NCI-H748 (cell line): ENCODE measurements around the gene SORCS3.
A peak's percentile ranks its signal among the peaks of the same experiment; 100 is the strongest.

Source experiments
- DNase-seq: peaks from one replicate; lab custom pipeline; 2025; ENCODE audit not compliant: unreplicated experiment; lab: John Stamatoyannopoulos, UW

The SORCS3 gene

DNA sequence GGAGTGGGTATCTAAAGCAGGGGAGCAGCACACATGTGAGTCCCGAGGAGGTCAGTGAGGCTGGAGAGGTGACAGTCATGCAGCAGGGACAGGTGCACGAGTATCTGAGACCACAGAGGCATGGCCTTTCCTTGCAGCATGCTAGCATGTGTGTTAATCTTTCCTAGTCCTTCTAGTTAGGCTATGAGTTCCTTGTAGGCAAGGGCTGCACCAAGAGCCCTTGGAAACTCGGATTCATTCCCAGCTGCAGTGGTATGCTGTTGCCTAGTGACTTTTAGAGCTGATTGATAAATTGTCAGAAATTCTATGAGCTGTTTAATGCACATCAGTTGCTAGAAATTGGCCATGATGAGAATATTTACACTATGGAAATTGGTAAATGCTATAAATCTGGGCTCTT is 132.0 kb downstream of the SORCS3 start:
- no peak for DNase-seq

DNA sequence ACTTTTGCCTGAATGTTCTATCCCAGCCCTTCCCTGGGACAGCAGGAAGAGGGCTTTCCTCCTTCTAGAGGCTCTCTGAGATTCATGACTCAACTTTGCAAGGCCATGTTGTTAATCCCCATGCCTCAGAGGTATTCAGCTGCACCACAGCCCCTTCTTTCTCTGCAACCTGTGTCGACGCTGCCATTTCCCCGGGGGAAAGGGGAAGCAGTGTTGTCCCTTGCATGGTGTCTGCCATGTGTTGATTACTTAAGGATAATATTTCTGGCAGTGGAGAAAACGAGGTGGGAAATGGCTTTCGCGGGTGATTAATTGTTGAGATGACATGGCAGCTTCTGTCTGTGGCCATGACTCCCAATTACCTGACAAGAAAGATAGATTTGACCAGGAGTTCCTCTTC is 133.1 kb downstream of the SORCS3 start:
- peak; percentile 2 for DNase-seq

DNA sequence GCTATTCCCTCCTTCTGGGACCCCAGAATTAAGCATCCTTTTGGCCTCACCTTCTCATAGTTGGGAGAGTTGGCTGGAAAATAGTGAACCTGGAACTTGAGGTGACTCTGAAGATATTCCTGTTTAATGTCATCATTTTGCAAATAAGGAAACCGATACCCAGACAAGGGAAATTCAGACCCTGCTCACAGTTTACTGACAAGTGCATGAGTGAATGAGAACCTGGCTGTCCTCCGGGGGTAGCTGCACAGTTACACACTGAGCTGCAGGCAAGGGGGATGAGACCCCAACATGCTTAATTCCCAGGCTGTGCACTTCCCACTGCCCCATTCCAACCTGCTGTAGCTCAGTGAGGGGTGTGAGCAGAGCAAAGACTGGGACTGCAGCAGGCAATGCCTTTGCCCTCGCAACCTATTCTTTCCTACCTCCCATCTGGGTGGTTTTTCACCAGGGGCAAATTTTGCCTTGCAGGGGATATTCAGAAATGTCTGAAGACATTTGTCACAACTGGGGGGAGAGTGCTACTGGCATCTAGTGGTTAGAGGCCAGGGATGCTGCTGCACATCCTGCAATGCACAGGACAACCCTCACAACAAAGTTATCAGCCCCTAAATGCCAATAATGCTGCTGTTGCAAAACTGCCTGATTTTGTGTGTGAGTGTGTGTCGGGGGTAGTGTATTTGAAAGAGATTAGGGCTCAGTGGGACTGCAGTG is 136.2 kb downstream of the SORCS3 start:
- DNase-seq = peak; percentile 7

DNA sequence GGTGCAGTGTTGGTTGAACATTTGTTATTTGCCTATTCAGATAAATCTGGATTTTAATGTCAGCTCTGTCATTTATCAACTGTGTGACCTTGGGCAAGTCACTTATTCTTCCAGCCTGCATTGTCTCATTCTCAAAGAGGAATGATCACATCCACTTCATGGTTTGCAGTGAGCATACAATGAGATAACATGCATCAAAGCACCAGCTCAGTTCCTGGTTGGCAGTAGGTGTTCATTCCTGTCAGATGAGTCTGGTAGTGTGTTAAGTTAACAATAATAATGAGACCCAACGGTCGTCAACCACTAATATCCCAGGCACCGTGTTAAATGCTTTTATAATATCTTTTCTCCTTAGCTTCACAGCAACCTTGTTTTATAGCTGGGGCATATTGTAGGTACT is 137.3 kb downstream of the SORCS3 start:
- no peak for DNase-seq

DNA sequence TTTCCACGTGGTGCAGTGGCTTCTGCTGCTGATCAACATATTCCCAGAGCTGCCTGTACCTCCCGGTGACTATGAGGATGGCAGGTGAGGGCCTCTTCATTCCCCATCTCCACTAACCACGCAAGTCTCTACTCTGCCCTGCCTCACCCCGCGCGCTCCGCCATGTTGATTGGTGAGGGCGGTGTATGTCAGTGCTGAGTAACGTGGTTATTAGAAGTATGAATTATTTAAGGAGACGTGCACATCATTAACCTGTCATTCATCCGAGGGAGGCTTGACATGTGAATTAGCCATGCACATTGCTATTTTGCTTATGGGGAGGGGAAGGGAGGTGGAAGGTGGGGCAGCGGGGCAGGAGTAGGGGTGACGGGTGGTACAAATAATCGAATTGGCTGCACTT is 138.6 kb downstream of the SORCS3 start:
- no peak for DNase-seq

DNA sequence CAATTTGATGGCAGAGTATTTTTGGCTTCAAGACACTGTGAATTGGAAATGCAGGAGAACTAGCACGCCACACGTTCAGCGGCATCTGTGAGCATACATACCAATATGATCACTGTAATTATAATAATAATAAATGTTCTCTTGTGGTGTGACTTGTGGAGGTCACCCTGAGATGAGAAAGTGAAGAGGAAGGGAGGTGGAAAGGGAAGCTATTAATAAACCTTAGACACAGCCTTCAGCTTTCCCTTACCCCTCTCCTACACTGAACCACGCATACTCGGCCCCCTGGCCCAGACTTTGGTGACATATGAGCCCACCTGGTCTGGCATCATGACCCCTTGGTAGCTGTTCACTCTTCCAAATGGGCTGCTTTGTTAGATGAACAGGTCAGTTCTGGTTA is 139.1 kb downstream of the SORCS3 start:
- DNase-seq = no peak

DNA sequence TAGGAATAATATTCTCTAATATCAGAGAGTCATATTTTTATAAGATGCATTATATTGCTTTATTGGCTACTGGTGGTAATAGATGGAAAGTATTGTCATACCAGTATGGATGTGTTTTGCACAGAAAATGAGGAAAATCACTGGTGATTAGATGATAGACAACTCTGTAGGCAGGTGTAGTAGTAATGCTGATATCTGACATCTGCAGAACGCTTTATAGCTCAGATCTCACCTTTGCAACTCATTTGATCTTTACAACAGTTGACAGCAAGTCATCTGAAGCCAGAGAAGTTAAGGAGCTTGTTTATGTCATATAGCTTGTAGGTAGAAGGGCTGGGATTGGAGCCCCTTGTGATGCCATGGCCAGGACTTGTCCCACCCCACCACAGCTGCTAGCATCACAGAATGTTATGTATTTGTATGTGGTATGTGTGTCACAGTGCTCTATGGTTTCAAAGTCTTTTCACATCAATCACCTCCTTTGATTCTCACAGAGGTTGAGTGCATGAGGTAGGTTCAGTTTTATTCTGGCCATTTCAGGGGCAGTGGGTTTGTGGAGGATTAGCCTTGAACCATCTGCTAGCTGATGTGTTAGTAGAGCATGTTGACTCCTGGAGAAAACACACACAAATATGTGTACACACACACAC is 140.0 kb downstream of the SORCS3 start:
- no peak for DNase-seq

DNA sequence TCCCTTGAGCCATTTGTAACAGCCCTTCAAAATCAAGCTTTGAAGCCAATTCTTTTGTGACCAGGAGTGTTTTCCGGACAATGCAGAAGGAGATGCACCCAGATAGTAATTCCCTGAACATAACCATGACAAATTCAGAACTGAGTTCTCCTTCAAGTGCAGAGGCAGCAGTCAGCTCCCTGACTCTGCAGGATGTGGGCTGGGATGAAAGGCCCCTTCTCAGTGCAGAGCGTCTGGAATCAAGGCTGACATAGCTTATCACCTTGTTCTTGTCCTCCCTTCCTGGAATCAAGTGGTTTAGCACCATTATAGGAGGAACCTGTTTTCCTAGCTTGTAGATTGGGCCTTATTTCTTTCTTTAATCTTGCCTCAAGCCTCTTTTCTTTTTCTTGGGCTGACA is 143.4 kb downstream of the SORCS3 start:
- no peak for DNase-seq

DNA sequence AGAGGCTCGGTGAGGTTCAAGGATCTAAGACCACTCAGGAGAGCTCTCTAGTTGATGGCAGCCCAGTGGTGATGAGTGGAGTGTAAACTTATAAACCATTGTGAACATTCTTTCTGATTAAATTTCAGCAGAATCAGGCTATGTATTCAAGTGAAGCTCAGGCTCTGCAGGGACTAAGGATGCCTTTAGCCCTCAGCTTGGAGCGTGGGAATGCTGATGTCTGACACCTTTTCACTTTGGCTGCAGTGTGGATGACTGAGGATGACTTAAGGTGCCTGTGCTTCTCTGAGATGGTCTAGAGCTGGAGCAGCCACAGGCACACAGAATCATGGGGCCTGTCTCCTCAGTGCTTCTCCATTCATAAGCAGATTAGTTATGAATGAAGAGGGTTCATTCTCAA is 150.4 kb downstream of the SORCS3 start:
- DNase-seq = no peak

DNA sequence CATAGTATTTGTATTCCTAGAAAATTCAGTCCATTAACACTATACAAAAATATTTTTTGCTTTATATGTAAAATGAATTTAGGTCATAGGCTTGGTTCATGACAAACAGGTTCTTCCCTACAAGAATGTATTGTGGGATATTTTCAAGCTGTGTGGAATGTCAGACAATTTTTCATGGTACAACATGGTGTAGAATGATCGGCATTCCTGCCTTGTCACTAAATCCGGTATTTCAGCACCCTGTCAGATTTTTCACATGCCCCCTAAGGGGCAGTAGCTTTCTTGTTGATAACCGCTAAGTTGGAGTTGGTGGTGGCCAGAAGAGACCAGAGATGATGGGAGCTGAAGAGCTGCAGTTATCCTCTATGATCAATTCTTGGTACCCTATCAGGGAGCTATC is 154.3 kb downstream of the SORCS3 start:
- DNase-seq = no peak

DNA sequence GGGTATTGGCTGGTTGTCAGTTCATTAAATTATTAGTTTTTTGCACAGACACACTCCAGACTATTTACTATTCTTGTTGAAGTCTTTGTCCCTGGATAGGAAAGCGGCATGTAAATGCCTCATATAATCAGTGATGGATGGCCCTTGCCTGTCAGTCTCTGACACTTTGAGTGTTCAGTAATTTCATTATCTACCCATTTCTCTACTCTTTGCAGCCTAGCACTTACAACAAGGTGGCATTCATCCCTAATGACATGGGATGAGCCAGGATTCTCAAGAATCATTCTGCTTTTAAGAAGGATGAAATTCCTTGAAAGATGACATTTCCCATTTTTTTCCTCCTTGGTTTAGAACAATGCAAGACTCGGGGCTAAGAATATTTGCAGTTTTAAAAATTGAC is 155.7 kb downstream of the SORCS3 start:
- no peak for DNase-seq

DNA sequence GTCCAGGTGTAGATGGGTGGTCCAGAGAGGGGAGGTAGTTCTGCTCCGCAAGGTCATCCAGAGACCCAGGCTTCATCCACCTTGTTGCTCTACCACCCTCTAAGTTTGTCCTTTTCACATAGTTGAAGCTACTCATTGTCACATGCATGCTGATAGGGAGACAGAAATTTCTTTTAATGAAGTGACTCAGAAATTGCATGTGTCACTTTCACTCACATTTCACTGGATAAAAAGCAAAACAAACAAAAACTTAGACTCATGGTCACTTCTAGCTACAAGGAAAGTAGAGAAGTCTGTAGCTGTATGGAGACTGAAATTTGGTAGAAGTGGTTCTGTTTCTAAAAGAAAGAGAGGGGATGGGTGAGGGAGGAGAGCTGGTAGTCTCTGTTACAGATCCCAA is 161.9 kb downstream of the SORCS3 start:
- DNase-seq = no peak

DNA sequence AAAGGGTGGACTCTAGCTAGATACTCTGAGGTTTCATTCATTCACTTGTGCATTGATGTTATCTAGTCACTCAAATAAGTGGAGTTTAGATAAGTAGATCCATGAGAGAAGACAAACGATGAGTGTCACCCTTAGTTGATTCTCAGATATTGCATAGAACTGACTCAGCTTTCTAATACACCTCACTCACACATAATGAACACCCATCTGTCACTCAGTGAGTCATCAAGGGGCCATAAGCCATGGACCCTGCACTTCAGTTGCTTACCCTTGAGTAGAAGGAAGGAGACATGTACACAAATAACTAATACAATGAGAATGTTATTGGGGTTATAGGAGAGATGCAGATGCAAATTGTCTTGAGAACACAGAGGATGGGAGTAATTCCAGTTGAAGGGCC is 163.8 kb downstream of the SORCS3 start:
- no peak for DNase-seq

DNA sequence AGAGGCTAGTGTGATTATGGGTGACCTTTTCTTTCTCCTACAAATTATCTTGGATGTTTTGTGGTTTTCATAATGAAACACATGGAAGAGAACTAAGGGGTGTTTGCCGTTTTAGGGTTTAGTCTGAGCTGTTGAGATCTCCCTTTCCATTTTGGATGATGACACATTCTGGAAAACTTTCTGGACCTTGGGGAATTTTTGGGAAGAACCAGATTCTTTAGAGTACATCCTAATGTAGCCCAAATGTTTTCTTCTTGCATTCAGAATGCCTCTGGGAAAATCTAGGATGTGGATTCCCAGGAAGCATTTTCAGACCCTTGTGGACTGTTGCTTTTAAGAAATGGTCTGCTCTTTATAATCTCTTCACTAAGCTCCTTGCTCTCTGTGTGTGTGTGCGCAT is 165.7 kb downstream of the SORCS3 start:
- DNase-seq = no peak

DNA sequence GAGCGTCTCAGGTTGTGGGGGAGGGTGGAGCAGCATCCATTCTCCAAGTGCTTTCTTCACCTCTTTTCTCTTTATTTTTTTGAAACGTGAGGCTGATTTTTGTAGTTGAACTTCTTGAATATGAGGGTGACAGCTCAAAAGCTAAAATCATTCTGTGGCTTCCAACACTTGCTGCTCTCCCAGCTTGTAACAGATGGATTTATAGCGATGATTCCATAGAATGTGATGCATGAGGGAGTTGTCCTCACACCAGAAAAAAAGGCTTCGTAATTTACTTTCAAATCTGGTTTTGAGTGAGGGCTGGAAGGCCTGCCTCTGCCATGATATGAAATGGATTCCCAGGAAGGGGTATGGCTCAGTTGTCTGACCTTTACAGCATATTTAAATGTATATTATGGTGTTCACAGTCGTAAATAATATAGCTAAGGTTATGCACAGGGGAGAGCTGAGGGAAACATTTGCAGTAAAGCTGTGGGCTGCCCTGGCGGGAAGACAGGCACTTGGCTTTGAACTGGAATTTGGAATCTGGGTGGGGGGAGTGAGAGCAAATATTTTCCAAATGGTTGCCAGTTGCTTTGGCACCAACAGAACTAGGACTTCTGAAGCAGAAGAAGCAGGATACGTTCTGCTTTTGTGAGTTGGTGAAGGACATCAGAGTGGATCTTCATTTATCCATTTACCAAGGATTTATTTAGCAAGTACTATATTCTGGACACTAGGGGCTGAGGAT is 166.7 kb downstream of the SORCS3 start:
- no peak for DNase-seq

DNA sequence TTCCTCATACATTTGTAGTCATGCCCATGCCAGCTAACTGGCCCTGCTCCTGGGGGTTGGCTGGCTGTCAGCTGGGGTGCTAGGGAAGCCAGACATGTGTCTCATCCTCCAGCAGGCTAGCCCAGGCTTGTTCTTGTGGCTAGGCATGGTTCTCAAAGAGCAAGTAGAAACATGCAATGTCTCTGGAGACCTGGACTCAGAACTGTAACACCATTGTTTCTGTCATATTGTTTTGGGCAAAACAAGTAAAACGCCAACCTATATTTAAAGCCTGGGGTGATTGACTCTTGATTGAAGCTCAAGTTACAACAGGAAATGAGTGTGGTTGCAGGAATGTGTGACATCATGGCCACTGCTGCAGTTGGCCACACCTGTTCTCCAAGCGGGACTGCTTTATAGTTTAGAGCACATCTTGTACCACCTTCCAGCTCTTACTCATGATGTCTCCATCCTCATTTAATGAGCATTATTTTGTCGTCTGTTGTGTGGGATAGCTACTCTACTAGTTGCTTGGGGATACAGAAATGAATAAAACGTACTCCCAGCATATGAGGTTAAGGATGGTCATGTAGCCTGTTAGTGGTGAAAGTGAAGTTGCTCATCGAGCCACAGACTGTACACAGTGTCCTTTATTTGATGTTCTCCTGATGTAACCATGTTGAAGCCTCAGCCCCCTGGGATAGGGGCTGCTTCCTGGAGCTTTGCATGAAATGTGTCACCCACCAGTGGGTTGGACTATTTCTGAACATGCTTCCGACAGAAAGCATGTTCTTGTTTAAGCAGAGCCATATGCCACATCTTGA is 168.4 kb downstream of the SORCS3 start:
- DNase-seq = peak; percentile 96

DNA sequence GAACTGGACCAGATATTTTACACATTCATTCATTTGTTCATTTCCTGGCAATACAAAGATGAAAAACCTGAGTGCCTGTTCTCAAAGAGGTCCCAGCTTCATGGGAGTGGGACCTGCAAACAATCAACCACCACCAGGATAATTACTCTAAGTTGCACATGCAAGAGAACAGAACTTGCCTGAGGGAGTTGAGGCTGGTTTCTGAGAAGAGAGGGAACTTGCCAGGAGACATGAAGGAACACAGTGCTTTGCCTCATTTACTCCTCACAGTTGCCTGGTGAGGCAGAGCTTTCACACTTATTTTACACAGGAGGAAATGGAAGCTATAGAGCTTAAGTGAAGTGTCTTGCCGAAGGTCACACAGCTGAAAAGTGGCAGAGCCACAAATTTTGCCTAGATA is 170.1 kb downstream of the SORCS3 start:
- no peak for DNase-seq

DNA sequence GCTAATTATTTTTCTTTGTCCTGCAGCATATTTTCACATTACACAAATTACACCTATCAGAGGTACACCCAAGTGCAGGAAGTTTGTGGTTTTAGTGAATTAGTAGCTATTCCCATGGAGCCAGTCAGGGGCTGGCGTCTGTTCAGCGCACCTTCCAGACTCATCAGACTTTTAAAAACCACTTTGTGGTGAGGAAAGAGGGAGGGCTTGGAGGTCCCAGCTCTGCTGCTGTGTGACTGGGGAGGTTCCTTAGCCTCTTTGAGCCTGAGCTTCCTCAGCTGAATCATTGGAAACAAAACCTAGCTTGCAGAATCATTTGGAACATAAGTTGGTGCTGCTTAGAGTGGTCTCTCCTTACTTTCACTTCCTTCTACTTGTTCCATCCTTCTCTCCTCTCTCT is 175.4 kb downstream of the SORCS3 start:
- no peak for DNase-seq

DNA sequence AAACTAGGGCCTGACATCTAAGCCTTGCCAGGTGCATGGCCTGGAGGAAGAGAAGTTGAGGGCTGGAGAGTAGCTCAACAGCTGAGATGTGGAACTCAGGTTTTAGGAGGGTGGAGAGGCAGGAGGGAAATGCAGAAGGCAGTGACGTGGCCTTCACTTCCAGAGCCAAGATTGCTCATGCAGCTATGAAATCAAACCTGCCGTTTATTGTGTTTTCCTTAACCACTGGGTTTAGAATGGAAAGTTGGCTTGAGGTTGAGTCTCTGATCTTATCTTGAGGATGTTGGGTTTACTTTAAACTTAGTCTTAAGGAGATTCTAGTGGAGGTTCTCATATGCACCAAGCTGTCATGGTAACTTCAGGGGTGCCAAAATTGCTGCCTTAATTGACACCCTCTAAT is 178.6 kb downstream of the SORCS3 start:
- DNase-seq = no peak

DNA sequence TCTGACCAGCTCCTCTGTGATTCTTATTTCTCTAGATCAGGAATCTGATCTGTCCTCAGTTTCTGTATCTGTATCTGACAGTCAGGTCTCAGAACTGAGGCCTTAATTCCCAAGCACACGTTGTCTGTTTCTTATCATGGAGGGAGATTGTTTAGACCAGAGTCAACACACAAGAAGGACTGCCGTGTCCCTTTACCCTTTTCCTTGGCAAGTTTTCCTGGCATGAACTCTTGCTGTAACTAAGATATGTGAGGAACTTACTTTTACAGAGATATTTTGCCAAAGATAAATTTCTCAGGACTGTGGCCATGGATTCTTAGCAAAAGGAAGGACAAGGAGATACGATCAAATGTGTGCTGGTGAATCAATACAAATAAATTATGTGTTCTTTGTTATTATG is 181.0 kb downstream of the SORCS3 start:
- no peak for DNase-seq

DNA sequence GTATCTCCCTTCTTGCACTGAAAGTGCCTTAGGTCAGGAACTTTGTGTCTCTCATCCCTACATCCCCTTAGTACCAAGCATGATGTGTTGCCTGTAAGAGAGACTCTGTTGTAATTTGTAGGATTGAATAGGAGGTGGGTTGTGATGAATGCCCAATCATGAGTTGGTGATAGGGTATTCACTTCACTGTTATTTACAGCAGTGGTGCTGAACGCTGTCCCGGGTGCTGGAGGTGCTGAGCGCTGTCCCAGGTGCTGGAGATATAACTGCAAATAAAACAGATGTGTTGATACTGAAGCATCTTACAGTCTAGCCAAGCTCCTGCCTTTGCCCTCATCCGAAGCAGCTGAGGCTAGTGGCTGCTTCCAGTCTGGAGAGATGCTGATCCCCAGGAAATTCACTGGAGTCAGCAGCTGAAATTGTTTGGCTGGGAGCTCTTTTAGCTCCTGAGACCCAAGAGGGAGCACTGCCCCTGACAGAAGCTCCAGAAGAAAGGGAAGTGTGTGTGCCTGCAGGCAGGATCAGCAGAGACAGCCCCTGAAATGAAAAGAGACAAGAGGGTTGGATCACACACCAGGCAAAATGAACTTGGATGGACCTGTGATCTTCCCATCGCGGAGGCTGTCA is 183.4 kb downstream of the SORCS3 start:
- DNase-seq = no peak
